ENCODE results near the gene ZFAND5.

- TF ChIP-seq CTCF (IDR thresholded peaks at IDR 0.05) = no peak
- TF ChIP-seq POLR2AphosphoS5 (IDR thresholded peaks at IDR 0.05) = peak in 2 of 3 donors; percentile 67 to 80
These were observed 2.3 kb downstream of the ZFAND5 start for GRCh38 chr9:72362680-72363139.
